Pancreas (tissue), 10 donors: Measurements from ENCODE around the gene TMEM167A. TPM values are rescaled to one million over a fixed set of nuclear protein-coding genes. Genes with fewer than 3 reads are reported as not detected.

Experiments
- ATAC-seq, 4 donors: fragments of 200-7000 bp; cut with Tn5 transposase; one replicate each; pipeline versions ENCODE4 v1.8.0 to v1.9.1; 2020; ENCODE audit warnings: mild to moderate bottlenecking in 4 of 4, moderate library complexity in 4 of 4
- DNase-seq, 6 donors: peaks; one replicate each; pipeline ENCODE4 v3.0.0-alpha.2; 2020
- FAIRE-seq: peaks from 2 replicates; lab custom pipeline; 2012; peaks lifted over from hg19 to GRCh38; lab: Jason Lieb, UNC
- H3K27ac ChIP-seq, 4 donors: fragments of 200-600 bp; sonication (generic); 1 replicate in 3 of 4; 2 replicates in 1 of 4; pipeline versions ENCODE4 v1.5.0 to v1.8.0; 2020
- H3K27me3 ChIP-seq, 4 donors: fragments of 200-600 bp; one replicate each; pipeline ENCODE4 v1.8.0; 2021
- H3K36me3 ChIP-seq, 3 donors: fragments of 200-600 bp; sonication (generic) in 1 of 3; one replicate each; pipeline versions ENCODE4 v1.5.0 to v1.8.0; 2020 to 2021
- H3K4me1 ChIP-seq, 3 donors: fragments of 200-600 bp; one replicate each; pipeline ENCODE4 v1.8.0; 2021
- H3K4me3 ChIP-seq, 4 donors: fragments of 200-600 bp; sonication (generic) in 2 of 4; one replicate each; pipeline versions ENCODE4 v1.5.0 to v1.8.0; 2020 to 2021
- H3K9me3 ChIP-seq, 4 donors: fragments of 200-600 bp; one replicate each; pipeline ENCODE4 v1.8.0; 2021
- CTCF ChIP-seq, 4 donors: fragments of 200-600 bp; sonication (generic) in 3 of 4; IDR thresholded peaks; one replicate each; pipeline versions ENCODE4 v1.5.0 to v1.8.0; 2021; ENCODE audit warnings: antibody characterized with exemption in 4 of 4
- WGBS, 2 donors: extraction: QIAGEN DNeasy Blood & Tissue Kit; methylation state at CpG; one replicate each; pipeline ENCODE4 v1.1.7; 2013; 5-methylcytosine and 5-hydroxymethylcytosine counted together
- intact Hi-C, 3 donors: fragments of 100-400 bp; cut with DNase I; formaldehyde crosslinking; loops; one replicate each; pipeline versions ENCODE4 v1.11.1 to v1.14.2; 2022
- polyA plus RNA-seq, 2 donors: library from polyadenylated mRNA; stranded (reverse); fragments of 200-250 nt; gene quantifications; one replicate each; pipeline ENCODE4 v1.2.3, GENCODE V29; 2013
- total RNA-seq, 6 donors: library from RNA; stranded (reverse); fragmentation: NEBNext Ultra II Directional in 4 of 6; extraction: Animal tissue kit (Norgen Biotek cat#: 25700) in 4 of 6; gene quantifications; one replicate each; pipeline versions ENCODE4 v1.2.1 to v1.2.4, GENCODE V29; 2021 to 2023
- donor health status: healthy with polysubstance abuse.
- donor health status: DM: no; HTN: no; CAD: no; lungs with moderate emphysema.
- donor health status: DM: no; HTN: no; CAD: no.
- donor health status: control.
- donor health status: control.
- donor health status: Bipolar disorder and iron deficiency.
- donor health status: DM: yes; HTN: yes; CAD: no.
- donor health status: DM: no; HTN: no; CAD: no.
- donor health status: DM: no; HTN: no; CAD: no.
- donor health status: DM: yes; HTN: yes; CAD: no.

Gene TMEM167A
- total and polyA plus RNA-seq, 8 donors: 13.3 to 48.5 (median 33.4) TPM

GRCh38 chr5:83034528-83035207, 42.5 kb downstream of the TMEM167A start:
- intact Hi-C loops: no loop called here
- DNase-seq (no peak), FAIRE-seq (no peak), ATAC-seq (no peak)
- no peaks in the 10 kb centered on the region for H3K27me3 ChIP-seq
- no peak overlapping the region for H3K27ac ChIP-seq
- no peaks in the 10 kb centered on the region for H3K36me3 ChIP-seq
- H3K9me3 ChIP-seq: no peaks in the 10 kb centered on the region
- no peak overlapping the region for H3K4me3 ChIP-seq
- TF ChIP-seq CTCF (IDR thresholded peaks at IDR 0.05): no peak
- no peaks in the 10 kb centered on the region for H3K4me1 ChIP-seq
- 90 to 94% methylated on average over 4 of the region's 4 CpGs for WGBS, 2 donors

DNA sequence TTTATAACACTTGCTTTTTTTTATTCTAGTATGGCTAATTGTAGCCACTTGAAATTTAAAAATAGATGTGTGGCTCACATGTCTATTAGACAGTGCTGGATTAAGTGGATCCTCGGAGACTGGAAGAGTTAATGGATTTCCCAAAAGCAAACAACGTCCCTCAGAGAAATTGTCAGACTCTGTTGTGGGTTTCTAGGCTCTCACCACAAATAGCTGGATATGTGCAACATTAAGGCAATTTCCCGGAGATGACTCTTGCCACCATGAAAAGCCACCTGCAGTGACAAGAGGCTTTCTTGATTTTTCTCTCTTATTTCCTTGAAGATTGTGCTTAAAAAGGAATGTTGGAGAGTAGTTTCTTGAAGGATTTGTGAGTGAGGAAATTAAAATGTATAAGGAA, 43.2 kb downstream of the TMEM167A start:
- Histone ChIP-seq H3K4me1 (no peaks in the 10 kb centered on the region), H3K36me3 (no peaks in the 10 kb centered on the region), H3K27ac (no peak overlapping the region), H3K27me3 (no peaks in the 10 kb centered on the region), H3K9me3 (no peaks in the 10 kb centered on the region), H3K4me3 (no peak overlapping the region)
- 77 to 80% methylated on average over 3 of the region's 3 CpGs for WGBS, 2 donors
- DNase-seq: no peak
- FAIRE-seq: no peak
- intact Hi-C loops: no loop called here
- TF ChIP-seq CTCF (IDR thresholded peaks at IDR 0.05): no peak
- peak in 1 of 4 donors; percentile 65 for ATAC-seq

GRCh38 chr5:83031381-83031780, 45.8 kb downstream of the TMEM167A start:
- Histone ChIP-seq H3K27me3 (no peaks in the 10 kb centered on the region), H3K27ac (no peak overlapping the region), H3K9me3 (no peaks in the 10 kb centered on the region), H3K4me3 (no peak overlapping the region), H3K4me1 (no peaks in the 10 kb centered on the region), H3K36me3 (no peaks in the 10 kb centered on the region)
- DNase-seq (no peak), ATAC-seq (no peak), FAIRE-seq (no peak)
- intact Hi-C loops: no loop called here
- WGBS, 2 donors: 100% methylated on average over 1 of the region's 1 CpG
- no peak for TF ChIP-seq CTCF (IDR thresholded peaks at IDR 0.05)

- FAIRE-seq: no peak
Measured at GRCh38 chr5:83029912-83030311, 47.3 kb downstream of the TMEM167A start.

More at GRCh38 chr5:83029912-83030311, 47.3 kb downstream of the TMEM167A start:
- ATAC-seq (no peak), DNase-seq (no peak)
- TF ChIP-seq CTCF (IDR thresholded peaks at IDR 0.05): no peak
- no peaks in the 10 kb centered on the region for H3K27me3 ChIP-seq
- no peaks in the 10 kb centered on the region for H3K9me3 ChIP-seq
- H3K27ac ChIP-seq: no peak overlapping the region
- 92 to 95% methylated on average over 2 of the region's 2 CpGs for WGBS, 2 donors
- H3K36me3 ChIP-seq: no peaks in the 10 kb centered on the region
- no peaks in the 10 kb centered on the region for H3K4me1 ChIP-seq
- H3K4me3 ChIP-seq: no peak overlapping the region
- intact Hi-C loops: no loop called here
